22Rv1 (cell line): ENCODE data around the gene GTF2F1.

ENCODE experiments used
- H3K27ac ChIP-seq: fragments of 450-650 bp; 2 replicates; pipeline ENCODE4 v1.5.1; 2017
- ZFX ChIP-seq: fragments of 450-650 bp; IDR thresholded peaks from 2 replicates; pipeline ENCODE4 v1.6.1; 2017; ENCODE audit warnings: antibody characterized with exemption, borderline replicate concordance
- TF ChIP-seq, protein P1 (sequence below): fragments of 450-650 bp; IDR thresholded peaks from 2 replicates; pipeline ENCODE4 v1.5.1; 2017; ENCODE audit warnings: mild to moderate bottlenecking

The GTF2F1 gene

GRCh38 chr19:6333439-6333838, 59.5 kb downstream of the GTF2F1 start, which contains the start of gene ACER1:
ACER1 (minus strand) TSS chr19:6333612; CDS start chr19:6333551, 61 bp downstream.
- H3K27ac ChIP-seq: no peak within 1 kb of the TSS
- TF ChIP-seq ZFX: no peak
- TF ChIP-seq, protein P1, sequence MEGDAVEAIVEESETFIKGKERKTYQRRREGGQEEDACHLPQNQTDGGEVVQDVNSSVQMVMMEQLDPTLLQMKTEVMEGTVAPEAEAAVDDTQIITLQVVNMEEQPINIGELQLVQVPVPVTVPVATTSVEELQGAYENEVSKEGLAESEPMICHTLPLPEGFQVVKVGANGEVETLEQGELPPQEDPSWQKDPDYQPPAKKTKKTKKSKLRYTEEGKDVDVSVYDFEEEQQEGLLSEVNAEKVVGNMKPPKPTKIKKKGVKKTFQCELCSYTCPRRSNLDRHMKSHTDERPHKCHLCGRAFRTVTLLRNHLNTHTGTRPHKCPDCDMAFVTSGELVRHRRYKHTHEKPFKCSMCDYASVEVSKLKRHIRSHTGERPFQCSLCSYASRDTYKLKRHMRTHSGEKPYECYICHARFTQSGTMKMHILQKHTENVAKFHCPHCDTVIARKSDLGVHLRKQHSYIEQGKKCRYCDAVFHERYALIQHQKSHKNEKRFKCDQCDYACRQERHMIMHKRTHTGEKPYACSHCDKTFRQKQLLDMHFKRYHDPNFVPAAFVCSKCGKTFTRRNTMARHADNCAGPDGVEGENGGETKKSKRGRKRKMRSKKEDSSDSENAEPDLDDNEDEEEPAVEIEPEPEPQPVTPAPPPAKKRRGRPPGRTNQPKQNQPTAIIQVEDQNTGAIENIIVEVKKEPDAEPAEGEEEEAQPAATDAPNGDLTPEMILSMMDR: no peak
